Posterior cingulate gyrus (tissue), 11 donors: Measurements from ENCODE around the gene KLF5.

ENCODE experiments used
- DNase-seq, 10 donors: peaks; one replicate each; pipeline versions ENCODE4 v3.0.0 to v3.0.0-alpha.2; 2020 to 2021; ENCODE audit warnings: mixed read lengths in 3 of 10
- intact Hi-C: fragments of 100-400 bp; cut with DNase I; formaldehyde crosslinking; loops from one replicate; pipeline ENCODE4 v1.15.1; 2023

The KLF5 gene

DNA sequence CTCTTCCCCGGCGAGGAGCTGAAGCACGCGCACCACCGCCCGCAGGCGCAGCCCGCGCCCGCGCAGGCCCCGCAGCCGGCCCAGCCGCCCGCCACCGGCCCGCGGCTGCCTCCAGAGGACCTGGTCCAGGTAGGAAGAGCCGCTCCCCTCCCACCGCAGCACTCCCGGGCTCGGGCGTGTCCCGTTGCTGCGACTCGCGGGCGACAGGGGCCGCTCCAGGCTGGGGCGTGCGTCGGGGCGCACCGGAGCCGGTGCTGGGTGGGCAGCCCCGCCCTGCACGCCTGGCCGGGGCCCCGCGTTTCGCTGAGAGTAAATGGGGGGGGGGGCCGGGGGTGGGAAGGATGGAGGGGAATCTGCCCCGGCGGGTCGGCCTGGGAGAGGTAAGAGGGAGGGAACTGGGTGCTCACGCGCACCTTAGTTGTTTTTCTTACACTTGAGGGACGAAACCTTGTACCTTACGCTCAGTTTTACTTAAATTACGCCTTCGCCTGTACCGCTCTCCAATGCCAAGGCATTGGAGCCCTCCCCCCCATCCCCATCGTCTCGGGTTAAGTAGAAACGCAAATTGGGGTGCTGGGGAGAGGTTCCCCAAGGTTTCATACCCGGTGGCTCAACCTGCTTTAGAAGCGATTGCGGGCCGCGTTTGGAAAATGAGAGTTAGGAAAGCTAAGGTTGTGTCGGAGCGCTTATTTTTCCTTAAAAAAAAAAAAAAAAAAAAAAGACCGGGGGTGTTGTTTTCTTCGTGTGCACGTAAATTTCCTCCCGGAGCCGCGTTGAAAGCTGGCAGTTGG, 850 bp downstream of the KLF5 start:
- intact Hi-C loops: no loop called here
- peak in 6 of 10 donors; percentile 9 to 81 (median 33) for DNase-seq

DNA sequence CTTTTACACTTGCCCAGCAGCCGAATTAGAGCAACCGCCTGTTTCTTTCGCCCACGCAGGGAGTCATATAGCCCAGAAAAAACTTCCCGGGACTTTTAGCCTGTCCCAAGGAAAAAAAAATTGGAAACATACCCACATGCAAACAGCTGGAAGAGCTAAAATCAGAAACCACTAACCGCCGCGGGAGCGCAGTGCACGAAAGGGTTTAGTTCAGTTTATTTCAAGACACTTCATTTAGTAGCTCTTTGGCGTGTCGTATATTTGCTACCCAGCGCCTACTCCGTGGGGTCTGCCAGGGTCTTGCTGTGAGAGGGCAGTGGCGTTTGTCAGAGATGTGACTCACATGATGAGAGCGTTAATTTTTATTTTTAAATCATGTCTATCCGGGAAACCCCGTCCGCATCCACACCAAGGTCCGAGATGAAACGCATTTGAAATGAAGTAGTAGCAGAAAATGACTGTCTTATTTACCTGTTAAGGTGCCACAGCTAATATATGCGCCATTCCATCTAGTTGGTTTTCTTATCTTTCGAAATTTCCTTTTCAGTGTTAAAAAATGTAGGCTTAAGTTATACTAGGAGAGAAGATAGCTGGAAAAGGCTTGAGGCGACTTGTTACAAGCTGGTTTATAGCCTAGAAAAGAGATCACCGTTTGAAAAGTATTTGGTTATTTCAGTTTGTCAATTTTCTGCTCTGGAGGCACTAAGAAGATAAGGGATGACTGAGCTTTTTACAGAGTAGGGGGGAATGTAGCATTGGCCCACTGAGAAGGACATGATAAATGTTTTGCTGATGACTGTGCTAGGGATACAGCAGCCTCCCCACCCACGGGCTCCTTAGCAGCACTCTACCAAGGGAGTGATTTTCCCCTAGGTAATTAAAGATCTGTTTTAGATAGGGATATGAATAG, 1.7 kb downstream of the KLF5 start:
- DNase-seq: peak in 3 of 10 donors; percentile 6 to 20 (median 11)
- intact Hi-C loops: no loop called here

DNA sequence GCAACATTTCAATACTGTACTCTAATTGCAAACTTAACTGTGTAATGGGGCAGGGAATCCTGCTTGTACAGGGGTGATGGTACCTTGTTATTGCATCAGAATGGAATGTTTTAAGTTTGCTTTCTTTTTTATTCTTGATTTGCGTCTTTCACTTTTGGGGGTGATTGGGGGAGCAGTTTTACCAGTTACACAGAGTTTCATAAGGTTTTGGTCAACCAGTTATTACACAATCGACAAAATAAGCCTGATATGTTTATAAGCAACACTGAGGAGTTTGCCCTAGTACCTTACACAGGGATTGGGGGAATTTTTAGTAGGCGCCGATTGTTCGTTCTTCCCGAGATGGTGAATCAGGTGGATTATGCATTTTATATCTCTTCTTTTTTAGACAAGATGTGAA, 2.7 kb downstream of the KLF5 start:
- intact Hi-C loops: no loop called here
- no peak for DNase-seq

DNA sequence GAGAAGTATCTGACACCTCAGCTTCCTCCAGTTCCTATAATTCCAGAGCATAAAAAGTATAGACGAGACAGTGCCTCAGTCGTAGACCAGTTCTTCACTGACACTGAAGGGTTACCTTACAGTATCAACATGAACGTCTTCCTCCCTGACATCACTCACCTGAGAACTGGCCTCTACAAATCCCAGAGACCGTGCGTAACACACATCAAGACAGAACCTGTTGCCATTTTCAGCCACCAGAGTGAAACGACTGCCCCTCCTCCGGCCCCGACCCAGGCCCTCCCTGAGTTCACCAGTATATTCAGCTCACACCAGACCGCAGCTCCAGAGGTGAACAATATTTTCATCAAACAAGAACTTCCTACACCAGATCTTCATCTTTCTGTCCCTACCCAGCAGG, 3.1 kb downstream of the KLF5 start:
- intact Hi-C loops: no loop called here
- no peak for DNase-seq

DNA sequence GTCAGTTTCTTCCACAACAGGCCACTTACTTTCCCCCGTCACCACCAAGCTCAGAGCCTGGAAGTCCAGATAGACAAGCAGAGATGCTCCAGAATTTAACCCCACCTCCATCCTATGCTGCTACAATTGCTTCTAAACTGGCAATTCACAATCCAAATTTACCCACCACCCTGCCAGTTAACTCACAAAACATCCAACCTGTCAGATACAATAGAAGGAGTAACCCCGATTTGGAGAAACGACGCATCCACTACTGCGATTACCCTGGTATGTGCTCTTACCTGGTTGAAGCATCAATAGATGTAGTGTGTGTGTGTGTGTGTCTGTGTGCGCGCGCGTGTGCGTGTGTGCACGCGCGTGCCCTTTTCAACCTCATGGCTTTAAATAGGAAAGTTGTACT, 3.7 kb downstream of the KLF5 start:
- intact Hi-C loops: no loop called here

DNA sequence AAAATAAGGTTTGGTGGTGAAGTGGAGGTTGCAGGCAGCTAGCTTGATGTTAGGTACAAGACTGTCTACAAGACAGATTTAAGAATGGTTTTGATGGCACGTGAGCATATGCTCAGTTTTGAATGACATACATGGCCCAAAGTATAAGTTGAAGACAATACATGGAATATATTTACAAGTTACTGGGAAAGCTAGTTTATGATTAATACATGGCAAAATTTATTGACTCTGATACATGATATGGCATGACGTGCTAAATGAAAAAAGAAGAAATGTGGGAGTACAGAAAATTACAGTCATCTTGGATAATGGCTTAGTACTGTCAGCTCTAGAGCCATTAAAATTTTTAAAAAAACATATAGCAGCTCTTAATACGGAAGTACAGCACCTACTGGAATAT, 4.4 kb downstream of the KLF5 start:
- intact Hi-C loops: no loop called here
- DNase-seq: no peak

More for the DNA sequence above, 3.7 kb downstream of the KLF5 start:
- no peak for DNase-seq

DNA sequence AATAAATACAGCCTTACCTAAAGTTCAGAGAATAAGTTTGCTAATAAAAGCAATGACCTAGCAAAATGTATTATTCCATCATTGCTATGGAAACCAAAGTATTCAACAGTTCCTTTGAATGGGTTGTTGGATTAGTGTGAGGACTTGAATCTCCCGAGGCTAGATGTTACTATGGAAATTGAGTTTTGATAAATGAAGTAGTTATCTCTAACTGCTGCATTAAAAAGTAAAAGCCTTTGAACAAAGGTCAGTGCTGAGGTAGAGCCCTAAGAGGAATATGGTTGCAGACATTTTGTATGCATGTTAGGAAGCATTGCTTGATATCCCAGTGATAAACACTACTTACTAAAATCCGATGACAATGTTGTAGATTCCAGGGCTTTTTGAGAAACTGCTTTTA, 6.2 kb downstream of the KLF5 start:
- intact Hi-C loops: no loop called here

DNA sequence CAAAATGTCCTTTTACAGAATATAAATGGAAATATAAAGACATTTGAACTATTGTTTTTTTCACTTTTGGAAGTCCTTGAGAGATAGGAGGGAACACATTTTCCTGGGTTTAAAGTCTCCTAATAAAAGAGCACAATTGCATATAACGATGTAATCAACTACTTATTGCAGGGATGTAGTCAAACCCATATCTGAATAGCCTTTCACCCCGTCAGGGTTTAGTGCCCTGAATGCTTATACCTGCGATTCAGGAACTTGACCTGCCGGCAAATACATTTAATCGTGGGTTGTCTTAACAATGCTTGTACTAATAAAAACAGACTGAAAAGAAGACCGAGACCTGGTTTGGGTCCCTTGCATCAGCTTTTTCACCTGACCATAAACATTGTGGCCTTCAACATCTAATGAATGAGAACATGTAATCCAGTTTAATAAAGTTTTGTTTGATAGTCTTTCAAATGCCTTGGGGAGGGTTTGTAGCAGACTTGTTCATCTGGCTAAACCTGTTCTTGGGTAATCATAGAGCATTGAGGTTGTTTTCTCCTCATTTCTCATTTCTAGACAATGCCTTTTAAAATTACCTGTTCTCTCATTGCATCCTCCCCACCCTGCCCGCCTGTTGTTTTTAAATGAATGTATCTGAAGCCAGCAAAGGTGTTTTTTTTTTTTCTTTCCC, 7.0 kb downstream of the KLF5 start:
- intact Hi-C loops: no loop called here
- no peak for DNase-seq

More for the DNA sequence above, 6.2 kb downstream of the KLF5 start:
- DNase-seq: no peak

DNA sequence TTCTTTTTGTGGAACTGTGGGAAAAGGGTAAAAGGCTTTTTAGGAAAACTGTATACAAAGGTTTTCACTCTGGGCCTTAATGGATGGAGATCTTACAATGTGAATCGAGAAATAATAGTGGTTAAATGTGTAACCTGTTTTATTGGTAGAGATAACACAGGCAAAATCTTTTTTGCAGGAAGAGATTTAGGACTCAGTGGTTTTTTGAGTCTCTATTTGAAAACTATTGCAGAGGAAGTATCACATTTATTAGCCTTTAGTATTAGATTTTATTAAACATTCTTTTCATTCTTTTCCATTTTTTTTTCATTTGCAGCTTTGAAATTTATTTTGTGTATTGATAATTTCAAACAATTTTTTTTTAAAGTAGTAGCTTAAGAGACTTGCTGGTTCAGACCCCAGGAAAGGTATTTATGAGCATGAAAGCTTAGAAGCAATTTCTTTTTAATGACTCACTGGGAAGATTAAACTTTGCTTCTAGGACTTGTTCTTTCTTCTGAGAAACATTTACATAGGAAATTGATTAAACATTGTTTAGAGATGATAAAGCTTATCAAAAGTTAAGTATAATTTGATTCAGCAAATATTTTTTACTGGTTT, 10.5 kb downstream of the KLF5 start:
- intact Hi-C loops: no loop called here
- DNase-seq: no peak

DNA sequence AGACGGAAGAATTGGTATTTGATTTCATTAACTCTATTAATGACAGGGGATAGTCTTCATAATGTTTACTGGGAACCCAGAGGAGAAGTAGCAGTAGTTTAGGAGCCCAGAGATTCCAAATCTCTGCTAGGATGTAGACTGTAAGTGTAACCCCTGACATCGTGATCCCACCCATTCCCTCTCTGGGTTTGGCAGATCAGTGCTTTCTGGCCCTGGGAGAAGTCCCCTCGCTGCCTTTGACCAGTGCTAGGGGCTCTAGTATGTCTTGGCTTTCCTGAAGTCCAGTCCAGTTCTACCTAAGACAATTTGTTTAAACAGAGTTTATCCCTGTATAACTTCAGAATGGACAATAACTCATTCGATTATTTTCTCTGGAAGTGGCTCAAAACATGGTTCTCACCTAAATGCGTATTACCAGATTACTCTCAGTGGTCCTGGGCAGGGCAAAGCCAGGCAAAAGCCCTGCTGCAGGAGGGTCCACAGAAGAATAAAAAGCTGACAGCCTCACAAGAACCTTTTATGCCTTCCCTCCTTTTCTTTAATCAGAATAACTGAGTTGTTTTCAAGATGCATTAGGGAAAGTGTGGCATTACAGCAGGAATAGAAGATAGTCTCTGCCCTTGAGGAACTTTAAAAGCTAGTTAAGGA, 11.8 kb downstream of the KLF5 start:
- no peak for DNase-seq
- intact Hi-C loops: no loop called here

DNA sequence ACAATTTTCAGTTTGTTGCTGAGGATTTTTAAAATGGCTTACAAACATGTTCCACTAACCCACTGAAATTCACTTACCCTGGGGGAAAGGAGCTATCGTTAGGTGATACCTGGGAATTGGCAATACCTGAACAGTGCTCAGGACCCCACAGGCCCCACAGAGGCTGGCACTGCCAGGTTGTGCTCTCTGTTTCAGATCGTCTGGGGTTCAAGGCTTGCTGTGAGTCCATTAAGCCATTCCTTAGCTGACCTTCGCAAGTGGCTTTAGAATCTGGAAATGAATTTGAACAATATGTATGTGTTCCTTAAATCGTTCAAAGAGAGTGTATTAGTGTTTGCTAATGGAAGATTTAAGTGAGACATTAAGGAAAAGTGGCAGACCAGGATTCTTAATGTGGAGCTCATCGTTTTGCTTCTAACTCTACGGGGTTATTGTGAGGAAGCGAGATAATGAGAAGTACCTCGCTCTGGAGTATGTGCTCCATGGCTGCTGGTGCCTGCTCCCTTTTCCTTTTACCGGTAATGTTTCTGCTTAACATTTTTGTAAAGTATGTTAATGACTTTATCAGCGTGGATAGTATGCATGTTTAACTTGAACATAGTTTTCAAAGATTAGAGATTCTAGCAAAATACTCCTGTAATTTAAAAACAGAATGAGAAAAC, 13.6 kb downstream of the KLF5 start:
- intact Hi-C loops: no loop called here
- no peak for DNase-seq

DNA sequence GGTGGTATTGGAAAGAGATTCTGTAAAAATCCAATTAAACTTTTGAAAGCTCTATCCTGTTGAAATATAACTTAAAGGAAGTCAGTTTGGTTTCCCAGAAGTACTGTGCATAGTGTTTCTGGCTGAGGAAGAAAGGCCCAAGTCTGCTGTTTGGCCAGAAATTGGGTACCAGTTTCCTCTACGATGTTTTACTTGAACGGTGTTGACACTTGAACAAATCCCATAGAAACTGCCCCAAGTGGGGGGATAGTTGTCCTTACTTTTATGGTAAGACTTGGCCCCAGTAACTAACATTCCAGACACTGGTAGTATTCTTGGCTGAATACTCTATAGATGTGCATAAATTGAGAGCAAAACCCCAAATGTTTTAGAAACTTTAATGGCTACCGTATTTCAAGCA, 14.2 kb downstream of the KLF5 start:
- no peak for DNase-seq
- intact Hi-C loops: no loop called here

DNA sequence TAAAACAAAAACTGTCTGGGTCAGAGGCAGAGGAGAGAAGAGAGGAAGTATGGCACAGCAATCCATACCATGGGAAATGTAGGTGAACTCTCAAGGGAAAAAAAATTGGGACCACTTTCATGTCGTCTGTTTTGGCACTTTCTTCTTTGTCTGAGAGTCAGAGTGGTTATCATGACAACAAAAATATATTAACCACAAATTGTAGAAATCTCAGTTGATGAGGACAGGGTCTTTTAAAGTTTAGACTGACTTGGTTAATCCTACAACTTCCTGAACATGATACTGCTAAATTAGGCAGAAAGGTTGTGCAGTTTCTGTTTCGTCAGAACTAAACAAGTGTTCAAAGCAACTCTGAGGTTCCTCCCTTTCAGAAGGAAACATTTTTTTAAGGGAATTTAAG, 15.2 kb downstream of the KLF5 start:
- intact Hi-C loops: no loop called here
- no peak for DNase-seq

DNA sequence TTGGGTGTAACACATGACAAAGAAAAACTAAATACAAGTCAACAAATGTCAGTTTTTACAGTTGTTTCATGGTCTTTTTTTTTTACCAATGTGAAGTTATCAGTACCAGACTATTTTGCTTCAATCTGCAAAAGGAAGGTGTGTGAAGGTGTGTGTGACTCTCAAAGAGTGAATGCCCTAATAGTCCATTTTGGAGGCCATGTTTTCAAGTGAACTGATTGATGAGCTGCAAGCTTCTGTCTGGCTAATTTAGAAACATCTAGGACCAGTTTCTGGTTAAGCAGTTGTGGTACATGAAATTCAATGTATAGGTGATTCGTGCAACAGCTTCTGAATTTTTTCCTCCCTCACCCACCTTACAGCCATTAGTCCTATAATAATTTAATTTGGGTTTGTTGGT, 16.1 kb downstream of the KLF5 start:
- intact Hi-C loops: no loop called here
- DNase-seq: no peak

DNA sequence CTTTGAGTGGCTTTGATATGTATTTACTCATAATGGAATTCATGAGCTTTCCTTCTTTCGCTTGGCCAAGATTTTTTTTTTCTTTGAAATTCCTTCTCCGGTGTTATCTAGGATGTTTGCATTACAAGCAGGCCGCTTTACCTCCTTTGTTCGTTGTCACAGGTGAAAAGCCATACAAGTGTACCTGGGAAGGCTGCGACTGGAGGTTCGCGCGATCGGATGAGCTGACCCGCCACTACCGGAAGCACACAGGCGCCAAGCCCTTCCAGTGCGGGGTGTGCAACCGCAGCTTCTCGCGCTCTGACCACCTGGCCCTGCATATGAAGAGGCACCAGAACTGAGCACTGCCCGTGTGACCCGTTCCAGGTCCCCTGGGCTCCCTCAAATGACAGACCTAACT, 16.7 kb downstream of the KLF5 start:
- intact Hi-C loops: no loop called here
- no peak for DNase-seq

DNA sequence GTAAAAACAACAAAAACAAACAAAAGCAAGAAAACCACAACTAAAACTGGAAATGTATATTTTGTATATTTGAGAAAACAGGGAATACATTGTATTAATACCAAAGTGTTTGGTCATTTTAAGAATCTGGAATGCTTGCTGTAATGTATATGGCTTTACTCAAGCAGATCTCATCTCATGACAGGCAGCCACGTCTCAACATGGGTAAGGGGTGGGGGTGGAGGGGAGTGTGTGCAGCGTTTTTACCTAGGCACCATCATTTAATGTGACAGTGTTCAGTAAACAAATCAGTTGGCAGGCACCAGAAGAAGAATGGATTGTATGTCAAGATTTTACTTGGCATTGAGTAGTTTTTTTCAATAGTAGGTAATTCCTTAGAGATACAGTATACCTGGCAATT, 17.1 kb downstream of the KLF5 start:
- DNase-seq: no peak
- intact Hi-C loops: no loop called here

DNA sequence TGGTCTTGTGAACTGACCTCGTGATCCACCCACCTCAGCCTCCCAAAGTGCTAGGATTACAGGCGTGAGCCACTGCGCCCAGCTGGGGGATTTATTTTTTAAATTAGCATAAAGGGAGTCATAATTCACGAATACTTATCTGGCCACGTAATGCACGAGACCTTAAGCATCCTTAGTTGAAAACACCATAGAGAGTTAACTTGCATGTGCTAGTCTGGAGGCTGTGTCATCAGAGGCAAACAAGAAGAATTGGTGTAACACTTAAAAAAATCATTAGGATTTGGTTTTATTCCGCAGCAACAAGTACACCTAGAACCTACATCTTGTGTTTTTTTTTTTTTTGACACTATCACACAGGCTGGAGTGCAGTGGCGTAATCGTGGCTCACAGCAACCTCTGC, 19.1 kb downstream of the KLF5 start:
- intact Hi-C loops: no loop called here
- DNase-seq: no peak

DNA sequence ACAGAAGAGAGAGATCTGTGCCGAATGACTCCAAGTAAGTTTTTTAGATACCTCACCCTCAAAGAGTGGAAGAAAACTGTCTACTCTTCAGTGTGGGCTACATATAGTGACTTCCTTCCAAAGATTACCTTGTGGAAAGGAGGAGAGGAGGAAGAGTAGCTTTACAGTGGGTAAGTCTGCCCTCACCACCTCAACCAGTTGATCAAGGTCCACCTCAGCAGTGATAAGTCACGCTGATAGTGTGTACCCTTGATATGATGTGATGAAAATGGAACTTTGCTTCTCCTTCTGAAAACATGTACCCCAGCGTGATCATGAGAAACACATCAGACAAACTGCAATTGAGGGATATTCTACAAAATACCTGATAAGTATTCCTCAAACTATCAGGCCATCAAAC, 20.6 kb downstream of the KLF5 start:
- no peak for DNase-seq
- intact Hi-C loops: no loop called here

DNA sequence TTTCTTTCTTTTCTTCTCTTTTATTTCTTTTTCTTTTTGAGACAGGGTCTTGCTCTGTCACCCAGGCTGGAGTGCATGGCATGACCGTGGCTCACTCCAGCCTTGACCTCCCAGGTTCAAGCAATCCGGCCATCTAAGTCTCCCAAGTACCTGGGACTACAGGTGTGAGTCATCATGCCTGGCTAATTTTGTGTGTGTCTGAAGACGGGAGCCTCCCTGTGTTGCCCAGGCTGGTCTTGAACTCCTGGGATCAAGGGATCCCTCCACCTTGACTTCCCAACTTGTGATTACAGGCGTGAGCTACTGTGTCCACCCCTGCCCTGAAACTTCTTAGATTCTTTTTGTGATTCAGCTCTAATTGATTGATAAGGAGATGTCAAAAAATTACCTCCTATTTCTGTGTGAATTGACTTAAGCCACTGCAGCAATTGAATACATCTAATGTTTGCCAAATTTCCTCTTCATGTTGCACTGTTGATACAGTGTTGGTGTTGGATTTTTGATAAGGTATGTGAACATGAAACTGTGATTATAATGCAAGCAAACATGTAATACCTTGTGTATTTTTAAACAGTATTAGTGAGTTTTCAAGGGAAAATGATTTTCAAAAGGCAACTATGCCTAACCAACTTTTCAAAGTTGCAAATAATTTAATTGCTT, 22.6 kb downstream of the KLF5 start:
- intact Hi-C loops: no loop called here

More for the DNA sequence above, 22.6 kb downstream of the KLF5 start:
- DNase-seq: no peak
